Measurements from ENCODE around the gene F12. TPM values are rescaled to one million over a fixed set of nuclear protein-coding genes. Genes with fewer than 3 reads are reported as not detected.
A peak's percentile ranks its signal among the peaks of the same experiment; 100 is the strongest.

The F12 gene
- total RNA-seq, 2 experiments from 2014 or later, result 3.8 TPM; not detected in 1

GRCh38 chr5:177378884-177379883 lies 30.2 kb downstream of the F12 start:
- Histone ChIP-seq H4K20me1 (ENCODE audit: insufficient read depth, low read length) (no peaks in the 10 kb centered on the region), H3K9me2 (ENCODE audit: insufficient read depth, low read length) (no peaks in the 10 kb centered on the region), H3K9me3 (ENCODE audit: low read length) (no peaks in the 10 kb centered on the region), H3K4me3 (ENCODE audit: low read depth, low read length, poor library complexity, severe bottlenecking) (no peak overlapping the region), H3K79me2 (ENCODE audit: insufficient read depth, low read depth, low read length) (no peaks in the 10 kb centered on the region), H2AFZ (ENCODE audit: low read length) (no peak overlapping the region), H3K36me3 (ENCODE audit: insufficient read depth, low read length) (no peaks in the 10 kb centered on the region), H3K27ac (ENCODE audit: low read depth, low read length, poor library complexity, severe bottlenecking) (no peak overlapping the region), H3K4me2 (ENCODE audit: low read length) (no peak overlapping the region), H3K4me1 (ENCODE audit: insufficient read depth, low read length, poor library complexity, severe bottlenecking) (peaks cover 5% of the 10 kb centered on the region)
- intact Hi-C loops (cut with micrococcal nuclease; ENCODE audit: unreplicated experiment), result no loop called here
- POLR2A ChIA-PET, result interaction anchor here (0.5 to 1.0 kb wide), 6 partner anchors 10 to 66 kb away, joined by 3 to 6 read pairs (median 4); partner anchors contain the start of gene RGS14
- TF ChIP-seq EZH2phosphoT487 (IDR thresholded peaks at IDR 0.05; ENCODE audit: borderline replicate concordance, low read depth, low read length) (no peak), CTCF (conservative IDR thresholded peaks at IDR 0.05; ENCODE audit: low read length) (no peak)
- CTCF ChIA-PET (ENCODE audit: unreplicated experiment), result interaction anchor here (1.0 kb wide), 2 partner anchors 9 to 82 kb away, joined by 3 to 4 read pairs; no protein-coding TSS in a partner anchor
- BruUV-seq (replicated peaks), result no TSS peak
- no peak for DNase-seq (ENCODE audit: low spot score)

- ChIA-PET POLR2A (interaction anchor here (0.5 to 1.0 kb wide), 3 partner anchors 20 to 67 kb away, joined by 3 to 6 read pairs (median 3); partner anchors contain the start of gene RGS14), CTCF (ENCODE audit: unreplicated experiment) (interaction anchor here (1.0 kb wide), 2 partner anchors 10 to 81 kb away, joined by 3 to 4 read pairs; no protein-coding TSS in a partner anchor)
- Histone ChIP-seq H3K4me3 (ENCODE audit: low read depth, low read length, poor library complexity, severe bottlenecking) (no peak overlapping the region), H3K27ac (ENCODE audit: low read depth, low read length, poor library complexity, severe bottlenecking) (no peak overlapping the region), H3K4me2 (ENCODE audit: low read length) (no peak overlapping the region), H3K36me3 (ENCODE audit: insufficient read depth, low read length) (no peaks in the 10 kb centered on the region), H4K20me1 (ENCODE audit: insufficient read depth, low read length) (no peaks in the 10 kb centered on the region), H3K79me2 (ENCODE audit: insufficient read depth, low read depth, low read length) (no peaks in the 10 kb centered on the region), H3K9me3 (ENCODE audit: low read length) (no peaks in the 10 kb centered on the region), H3K9me2 (ENCODE audit: insufficient read depth, low read length) (no peaks in the 10 kb centered on the region), H2AFZ (ENCODE audit: low read length) (no peak overlapping the region), H3K4me1 (ENCODE audit: insufficient read depth, low read length, poor library complexity, severe bottlenecking) (peaks cover 5% of the 10 kb centered on the region)
- intact Hi-C loops (cut with micrococcal nuclease; ENCODE audit: unreplicated experiment), result no loop called here
- TF ChIP-seq EZH2phosphoT487 (IDR thresholded peaks at IDR 0.05; ENCODE audit: borderline replicate concordance, low read depth, low read length) (no peak), CTCF (conservative IDR thresholded peaks at IDR 0.05; ENCODE audit: low read length) (0 out of 2 replicates have a peak, but pooled peaks have one; percentile 27)
- BruUV-seq (replicated peaks), result no TSS peak
- DNase-seq (ENCODE audit: low spot score), result no peak
These were observed 31.2 kb downstream of the F12 start for GRCh38 chr5:177377851-177378776.
